HG02870 (cell line): ENCODE measurements around the gene THEM4.

Experiments
- ATAC-seq: cut with Tn5 transposase; IDR thresholded peaks from one replicate; pipeline ENCODE4 v1.9.1; 2021; ENCODE audit warnings: mild to moderate bottlenecking, moderate library complexity; ENCODE audit not compliant: unreplicated experiment

The THEM4 gene

GRCh38 chr1:151839082-151839412 lies 70.3 kb downstream of the THEM4 start:
- ATAC-seq: no peak

- no peak for ATAC-seq
Measured at GRCh38 chr1:151838222-151839081, 70.9 kb downstream of the THEM4 start.

GRCh38 chr1:151837884-151838221 lies 71.5 kb downstream of the THEM4 start:
- no peak for ATAC-seq

- no peak for ATAC-seq
Measured at GRCh38 chr1:151837197-151837596, 72.1 kb downstream of the THEM4 start.

- no peak for ATAC-seq
Measured at GRCh38 chr1:151835596-151835995, 73.7 kb downstream of the THEM4 start.

GRCh38 chr1:151834239-151834638 lies 75.1 kb downstream of the THEM4 start:
- no peak for ATAC-seq

- ATAC-seq: no peak
Measured at GRCh38 chr1:151833172-151833900, 76.0 kb downstream of the THEM4 start.

GRCh38 chr1:151832318-151832980 lies 76.9 kb downstream of the THEM4 start:
- no peak for ATAC-seq

GRCh38 chr1:151831605-151832004 lies 77.7 kb downstream of the THEM4 start, which contains the start of gene RORC:
Gene RORC, minus strand, starts transcription at chr1:151831802. Its CDS starts 38 bp downstream, at chr1:151831764.
- no peak for ATAC-seq

- no peak for ATAC-seq
Measured at GRCh38 chr1:151831256-151831591, 78.1 kb downstream of the THEM4 start.

- no peak for ATAC-seq
Measured at GRCh38 chr1:151830055-151830454, 79.3 kb downstream of the THEM4 start.

GRCh38 chr1:151829352-151830046 lies 79.8 kb downstream of the THEM4 start:
- ATAC-seq: no peak

- ATAC-seq: no peak
Measured at GRCh38 chr1:151828921-151829320, 80.4 kb downstream of the THEM4 start.

- no peak for ATAC-seq
Measured at GRCh38 chr1:151827853-151828252, 81.5 kb downstream of the THEM4 start.

- ATAC-seq: no peak
Measured at GRCh38 chr1:151825751-151826660, 83.3 kb downstream of the THEM4 start.

- ATAC-seq: no peak
Measured at GRCh38 chr1:151825204-151825603, 84.1 kb downstream of the THEM4 start.
